Heart left ventricle (tissue), 16 donors: ENCODE data around the gene NEK2. TPM values are rescaled to one million over a fixed set of nuclear protein-coding genes. Genes with fewer than 3 reads are reported as not detected.
A peak's percentile ranks its signal among the peaks of the same experiment; 100 is the strongest.

ENCODE experiments used
- ATAC-seq, 4 donors: fragments of 200-7000 bp; cut with Tn5 transposase; one replicate each; pipeline ENCODE4 v1.9.1; 2020 to 2022; ENCODE audit warnings: moderate library complexity in 4 of 4, mild to moderate bottlenecking in 3 of 4, moderate number of reproducible peaks in 1 of 4
- DNase-seq, 5 donors: peaks; one replicate each; pipeline ENCODE4 v3.0.0-alpha.2; 2020
- H3K27ac ChIP-seq, 12 donors: fragments of 200-600 bp; sonication (generic) in 4 of 12; one replicate each; pipeline versions ENCODE4 v1.5.0 to v1.8.0; 2016 to 2022; ENCODE audit warnings: mild to moderate bottlenecking in 2 of 12
- H3K27me3 ChIP-seq, 9 donors: fragments of 200-600 bp; sonication (generic) in 2 of 9; one replicate each; pipeline versions ENCODE4 v1.5.1 to v1.8.0; 2016 to 2022; ENCODE audit warnings: mild to moderate bottlenecking in 3 of 9
- H3K36me3 ChIP-seq, 9 donors: fragments of 200-600 bp; sonication (generic) in 2 of 9; one replicate each; pipeline versions ENCODE4 v1.5.0 to v1.8.0; 2018 to 2022; ENCODE audit warnings: mild to moderate bottlenecking in 2 of 9
- H3K4me1 ChIP-seq, 12 donors: fragments of 200-600 bp; sonication (generic) in 4 of 12; one replicate each; pipeline versions ENCODE4 v1.5.0 to v1.8.0; 2016 to 2022; ENCODE audit warnings: mild to moderate bottlenecking in 3 of 12
- H3K4me3 ChIP-seq, 12 donors: fragments of 200-600 bp; sonication (generic) in 4 of 12; one replicate each; pipeline versions ENCODE4 v1.5.0 to v1.8.0; 2017 to 2022; ENCODE audit warnings: mild to moderate bottlenecking in 9 of 12, moderate library complexity in 4 of 12
- H3K9me3 ChIP-seq, 12 donors: fragments of 200-600 bp; sonication (generic) in 4 of 12; one replicate each; pipeline versions ENCODE4 v1.5.0 to v1.8.0; 2016 to 2022; ENCODE audit warnings: mild to moderate bottlenecking in 1 of 12
- CTCF ChIP-seq, 12 donors: fragments of 200-600 bp; sonication (generic) in 4 of 12; IDR thresholded peaks; one replicate each; pipeline versions ENCODE4 v1.5.0 to v1.8.0; 2018 to 2022; ENCODE audit warnings: antibody characterized with exemption in 12 of 12, mild to moderate bottlenecking in 5 of 12
- POLR2A ChIP-seq, 2 donors: fragments of 450-650 bp; IDR thresholded peaks; one replicate each; pipeline ENCODE4 v1.6.1; 2017; ENCODE audit warnings: antibody characterized with exemption in 2 of 2, mild to moderate bottlenecking in 2 of 2, moderate library complexity in 2 of 2
- WGBS, 4 donors: extraction: QIAGEN DNeasy Blood & Tissue Kit in 2 of 4; methylation state at CpG; one replicate each; pipeline versions ENCODE4 v1.1.5 to v1.1.7; 2013 to 2018; 5-methylcytosine and 5-hydroxymethylcytosine counted together
- intact Hi-C, 10 donors: fragments of 100-400 bp; cut with DNase I; formaldehyde crosslinking; loops; one replicate each; pipeline versions ENCODE4 v1.11.1 to v1.14.2; 2022
- polyA plus RNA-seq, 2 donors: library from polyadenylated mRNA; stranded (reverse); fragments of 200-250 nt; gene quantifications; one replicate each; pipeline ENCODE4 v1.2.3, GENCODE V29; 2013
- total RNA-seq, 9 donors: library from RNA; depleted of rRNA in 2 of 9; stranded (reverse); fragments of >200 nt in 2 of 9; fragmentation: NEBNext Ultra II Directional in 3 of 9; extraction: Animal tissue kit (Norgen Biotek cat#: 25700) in 3 of 9; gene quantifications; one replicate each; pipeline versions ENCODE4 v1.1.0 to v1.2.4, GENCODE V29; 2016 to 2023
- donor health status: ischemic (EF 13 %, LVEDD 7.1; RV severe dilation, severe dysfunction).
- donor health status: healthy with polysubstance abuse.
- donor health status: DM: no; HTN: yes; CAD: no.
- donor health status: DM: no; HTN: no; CAD: no.
- donor health status: ischemic (EF 25% LVEDD 6.9; RV normal size, moderate dysfunction).
- donor health status: ischemic (EF 25% LVEDD 5.7; RV mildly dilated, moderate dysfunction).
- donor health status: healthy.
- donor health status: DM: yes; HTN: yes; CAD: no.
- donor health status: ischemic (EF 35%, LVEDD 5.7; RV mildly dilated, moderate dysfunction).
- donor health status: nonischemic (EF 11% LVEDD 7.7; RV severe dilation, severe dysfunction).
- donor health status: DM: yes; HTN: yes; CAD: no.
- donor health status: PGD.
- donor health status: ischemic (EF 29% LVEDD 5.4; RV normal size, mild dysfunction).
- donor health status: nonischemic (EF 23%, LVEDD 6.1; RV moderate dilation, normal function).

Gene NEK2
- total and polyA plus RNA-seq, 11 donors: 0.10 to 2.5 (median 0.31) TPM; not detected in 5

- Histone ChIP-seq H3K9me3 (no peaks in the 10 kb centered on the region), H3K27me3 (no peaks in the 10 kb centered on the region), H3K27ac (no peak overlapping the region), H3K4me1 (peaks cover 0 to 21% (median 14%) of the 10 kb centered on the region in 12 donors), H3K36me3 (no peaks in the 10 kb centered on the region), H3K4me3 (no peak overlapping the region)
- ATAC-seq: no peak
- no peak for DNase-seq
- intact Hi-C loops: no loop called here
- no peak for TF ChIP-seq POLR2A (IDR thresholded peaks at IDR 0.05)
- no peak for TF ChIP-seq CTCF (IDR thresholded peaks at IDR 0.05)
- WGBS, 4 donors: 88 to 99% (median 94%) methylated on average over 5 of the region's 5 CpGs
Measured at GRCh38 chr1:211620097-211620496, 55.3 kb downstream of the NEK2 start.

- TF ChIP-seq CTCF (IDR thresholded peaks at IDR 0.05) (no peak), POLR2A (IDR thresholded peaks at IDR 0.05) (no peak)
- peaks cover 0 to 25% (median 14%) of the 10 kb centered on the region in 12 donors for H3K4me1 ChIP-seq
- no peak for ATAC-seq
- H3K27ac ChIP-seq: no peak overlapping the region
- H3K9me3 ChIP-seq: no peaks in the 10 kb centered on the region
- 81 to 94% (median 82%) methylated on average over 7 to 8 of the region's 8 CpGs for WGBS, 4 donors
- no peaks in the 10 kb centered on the region for H3K36me3 ChIP-seq
- no peak overlapping the region for H3K4me3 ChIP-seq
- no peaks in the 10 kb centered on the region for H3K27me3 ChIP-seq
- intact Hi-C loops: no loop called here
- DNase-seq: no peak
Measured at GRCh38 chr1:211619033-211619996, 56.1 kb downstream of the NEK2 start.

- TF ChIP-seq POLR2A (IDR thresholded peaks at IDR 0.05) (no peak), CTCF (IDR thresholded peaks at IDR 0.05) (no peak)
- no peaks in the 10 kb centered on the region for H3K9me3 ChIP-seq
- intact Hi-C loops: no loop called here
- H3K36me3 ChIP-seq: no peaks in the 10 kb centered on the region
- 93 to 95% (median 94%) methylated on average over 5 of the region's 5 CpGs for WGBS, 4 donors
- no peaks in the 10 kb centered on the region for H3K27me3 ChIP-seq
- H3K4me1 ChIP-seq: peaks cover 0 to 43% (median 24%) of the 10 kb centered on the region in 12 donors
- H3K4me3 ChIP-seq: no peak overlapping the region
- no peak for DNase-seq
- peak in 1 of 4 donors; percentile 3 for ATAC-seq
- H3K27ac ChIP-seq: peak overlapping the region in 10 of 12 donors; percentile 39 to 82 (median 64)
Measured at GRCh38 chr1:211616965-211617297, 58.5 kb downstream of the NEK2 start.

GRCh38 chr1:211616231-211616964 lies 59.0 kb downstream of the NEK2 start:
- DNase-seq (peak; percentile 59 to 83 (median 67)), ATAC-seq (peak; percentile 32 to 72 (median 46))
- peak overlapping the region in 10 of 12 donors; percentile 39 to 82 (median 64) for H3K27ac ChIP-seq
- H3K36me3 ChIP-seq: no peaks in the 10 kb centered on the region
- TF ChIP-seq CTCF (IDR thresholded peaks at IDR 0.05) (no peak), POLR2A (IDR thresholded peaks at IDR 0.05) (no peak)
- 47 to 61% (median 53%) methylated on average over 10 to 13 of the region's 13 CpGs for WGBS, 4 donors
- H3K4me1 ChIP-seq: peaks cover 0 to 43% (median 23%) of the 10 kb centered on the region in 12 donors
- no peaks in the 10 kb centered on the region for H3K9me3 ChIP-seq
- no peaks in the 10 kb centered on the region for H3K27me3 ChIP-seq
- H3K4me3 ChIP-seq: no peak overlapping the region
- intact Hi-C loops: no loop called here
